GM19452 (cell line): Measurements from ENCODE around the gene IQGAP3.
"Not testable (repeated sequence)": the region's sequence is repeated elsewhere in the genome, so short reads cannot be mapped to it uniquely, and the experiment has no call there.

Experiments
- ATAC-seq: cut with Tn5 transposase; IDR thresholded peaks from one replicate; pipeline ENCODE4 v1.9.1; 2021; ENCODE audit not compliant: unreplicated experiment

IQGAP3 gene

GRCh38 chr1:156574039-156574633, 1.8 kb upstream of the IQGAP3 start:
- no peak for ATAC-seq

GRCh38 chr1:156572663-156573018, 276 bp upstream of the IQGAP3 start:
- ATAC-seq, result no peak

DNA sequence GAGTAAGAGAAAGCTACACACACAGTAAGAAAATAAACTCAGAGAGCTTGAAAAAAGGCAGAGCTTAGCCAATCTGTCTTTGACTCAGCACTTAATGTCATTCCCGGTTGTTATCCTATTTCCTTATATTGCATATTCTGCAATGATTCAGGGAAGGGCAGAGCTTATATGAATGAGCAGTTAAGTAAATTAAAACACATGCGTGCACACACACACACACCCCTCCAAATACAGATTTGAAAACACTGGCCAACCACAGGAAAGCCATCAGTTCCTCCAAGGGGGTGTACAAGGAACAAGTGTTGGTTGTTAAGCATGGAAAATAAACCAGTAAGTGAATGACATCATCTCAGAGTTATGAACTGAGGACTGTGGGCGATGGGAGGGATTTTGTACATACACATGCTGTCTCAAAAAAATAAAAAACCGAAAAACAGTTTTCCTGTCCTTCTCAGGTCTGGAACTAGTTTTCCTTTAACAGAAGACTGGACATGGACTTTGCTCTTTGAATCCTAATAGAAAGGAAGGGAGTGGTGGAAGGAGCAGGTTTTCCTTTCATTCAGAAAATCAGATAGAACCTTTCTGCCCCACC, 1.0 kb downstream of the IQGAP3 start:
- no peak for ATAC-seq

- ATAC-seq, result no peak
These were observed 5.9 kb downstream of the IQGAP3 start for GRCh38 chr1:156566436-156566835.

- no peak for ATAC-seq
These were observed 6.8 kb downstream of the IQGAP3 start for GRCh38 chr1:156565519-156565918.

DNA sequence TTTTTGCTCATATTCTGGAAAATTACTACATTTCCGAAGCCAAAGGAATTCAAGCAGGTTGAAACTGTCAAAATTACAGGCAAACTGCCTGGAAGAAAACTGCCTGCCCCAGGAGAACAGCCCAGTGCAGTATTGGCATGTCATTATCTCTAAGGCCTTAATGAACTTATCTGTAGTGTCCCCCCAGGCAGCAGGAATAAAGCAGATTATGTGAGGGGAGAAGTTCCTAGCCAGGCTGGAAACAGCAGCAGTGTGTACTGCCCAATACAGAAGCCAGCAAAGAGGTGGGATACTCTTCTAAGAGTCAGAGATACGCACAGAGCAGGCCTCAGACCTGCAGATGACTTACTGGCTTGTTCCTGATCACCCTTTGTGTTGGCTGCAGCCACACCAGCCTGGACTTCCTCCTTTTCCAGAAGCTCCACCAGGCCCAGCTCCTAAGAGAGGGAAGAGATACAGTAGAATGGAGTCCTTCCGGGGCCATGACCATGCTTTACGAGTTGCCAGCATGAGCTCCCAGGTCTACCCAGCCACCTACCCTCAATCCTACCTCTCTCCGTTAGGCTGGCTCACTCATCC, 11.7 kb downstream of the IQGAP3 start:
- no peak for ATAC-seq

DNA sequence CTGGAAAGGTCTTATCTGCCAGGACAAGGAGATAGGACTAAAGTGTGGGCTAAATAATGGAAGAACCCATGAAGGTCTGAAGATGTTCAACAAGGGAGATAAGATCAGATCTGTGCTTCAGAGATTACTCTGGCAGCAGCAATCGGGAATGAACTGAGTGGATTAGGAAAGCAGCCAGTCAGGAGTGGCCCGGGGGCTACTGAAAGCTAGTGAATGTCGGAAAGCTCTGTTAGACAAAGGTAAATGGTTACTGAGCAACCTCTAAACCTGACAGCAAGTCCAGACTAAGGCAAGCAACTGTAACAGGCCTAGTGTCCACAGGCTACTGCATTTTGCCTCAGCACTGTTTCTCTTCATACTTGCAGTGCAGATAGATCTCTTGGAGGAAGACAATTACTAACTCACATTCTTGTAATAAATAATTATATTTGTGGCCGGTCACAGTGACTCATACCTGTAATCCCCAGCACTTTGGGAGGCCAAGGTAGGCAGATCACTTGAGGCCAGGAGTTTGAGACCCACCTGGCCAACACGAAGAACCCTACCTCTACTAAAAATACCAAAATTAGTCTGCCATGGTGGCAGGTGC, 12.5 kb downstream of the IQGAP3 start:
- no peak for ATAC-seq

- ATAC-seq, result no peak
These were observed 13.1 kb downstream of the IQGAP3 start for GRCh38 chr1:156559086-156559796.

- no peak for ATAC-seq
These were observed 16.0 kb downstream of the IQGAP3 start for GRCh38 chr1:156556354-156556753.

GRCh38 chr1:156555715-156556114, 16.6 kb downstream of the IQGAP3 start:
- ATAC-seq, result no peak

DNA sequence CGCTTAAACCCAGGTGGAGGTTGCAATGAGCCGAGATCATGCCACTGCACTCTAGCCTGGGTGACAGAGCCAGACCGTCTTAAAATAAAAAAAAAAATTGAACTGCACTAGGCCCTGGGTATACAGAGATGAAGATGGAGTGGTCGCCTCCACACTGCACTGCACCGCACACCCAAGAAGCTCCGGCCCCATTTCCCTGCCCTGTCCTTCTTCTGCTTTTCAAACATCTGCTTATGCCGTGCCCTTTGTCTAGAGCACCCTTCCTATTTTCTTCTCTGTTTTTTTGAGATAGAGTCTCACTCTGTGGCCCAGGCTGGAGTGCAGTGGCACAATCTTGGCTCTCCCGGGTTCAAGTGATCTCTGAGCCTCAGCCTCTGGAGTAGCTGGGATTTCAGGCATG, 17.4 kb downstream of the IQGAP3 start:
- no peak for ATAC-seq

DNA sequence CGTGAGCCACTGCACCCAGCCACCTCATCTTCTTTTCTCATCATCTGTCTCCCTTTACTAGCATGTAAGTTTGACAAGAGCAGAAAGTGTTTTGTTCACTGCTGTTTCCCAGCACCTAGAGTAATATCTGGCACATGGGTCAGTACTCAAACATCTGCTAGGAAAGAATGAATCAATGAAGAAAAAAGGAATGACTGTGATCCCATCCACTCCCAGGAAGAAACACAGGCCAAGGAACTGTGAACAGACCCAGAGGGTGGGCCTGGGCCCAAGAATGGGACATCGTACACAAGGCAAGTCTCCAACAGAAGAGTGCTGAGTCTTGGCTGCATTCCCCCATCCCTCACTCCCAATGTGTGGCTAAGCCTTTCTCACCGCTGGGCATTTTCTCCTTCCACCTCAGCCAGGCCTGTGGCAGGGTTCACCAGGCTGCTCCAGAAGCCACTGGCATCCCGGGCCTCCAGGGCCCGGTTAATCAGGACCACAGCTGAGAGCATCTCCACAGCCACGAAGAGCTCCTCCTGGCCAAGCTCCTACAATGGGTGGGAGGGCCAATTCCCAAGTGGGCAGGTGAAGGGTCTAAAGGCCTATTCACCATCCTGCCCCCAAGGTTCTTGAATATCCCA, 18.4 kb downstream of the IQGAP3 start:
- no peak for ATAC-seq

- not testable (repeated sequence) for ATAC-seq
These were observed 19.4 kb downstream of the IQGAP3 start for GRCh38 chr1:156552937-156553336.

- ATAC-seq, result no peak
These were observed 19.8 kb downstream of the IQGAP3 start for GRCh38 chr1:156552518-156552917.

GRCh38 chr1:156551869-156552268, 20.5 kb downstream of the IQGAP3 start:
- no peak for ATAC-seq

DNA sequence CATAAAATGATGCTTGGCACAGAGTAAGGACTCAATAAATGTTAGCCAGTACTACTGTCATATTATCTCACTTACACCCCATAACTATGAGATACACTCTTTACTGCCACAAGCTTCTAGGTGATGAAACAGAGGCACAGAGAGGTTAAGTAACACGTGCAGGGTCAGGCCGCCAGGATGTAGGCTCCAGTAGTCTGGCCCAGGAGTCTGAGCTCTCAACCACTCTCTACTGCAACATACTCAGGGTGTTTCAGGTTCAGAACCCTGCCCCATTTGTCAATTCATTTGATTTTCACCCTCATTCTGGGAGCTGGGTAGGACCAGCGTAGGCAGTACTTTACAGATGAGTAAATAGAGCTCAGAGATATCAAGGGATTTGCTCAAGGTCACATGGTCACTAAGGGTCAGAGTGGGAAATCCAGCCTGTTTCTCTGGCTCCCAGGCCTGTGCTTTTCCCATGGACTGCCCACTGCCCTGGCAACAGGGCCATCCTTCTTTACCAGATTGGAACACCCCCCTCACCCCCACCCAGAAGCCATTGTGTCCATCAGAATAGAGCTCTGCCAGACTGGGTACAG, 21.2 kb downstream of the IQGAP3 start:
- no peak for ATAC-seq

- no peak for ATAC-seq
These were observed 22.0 kb downstream of the IQGAP3 start for GRCh38 chr1:156550346-156550745.

DNA sequence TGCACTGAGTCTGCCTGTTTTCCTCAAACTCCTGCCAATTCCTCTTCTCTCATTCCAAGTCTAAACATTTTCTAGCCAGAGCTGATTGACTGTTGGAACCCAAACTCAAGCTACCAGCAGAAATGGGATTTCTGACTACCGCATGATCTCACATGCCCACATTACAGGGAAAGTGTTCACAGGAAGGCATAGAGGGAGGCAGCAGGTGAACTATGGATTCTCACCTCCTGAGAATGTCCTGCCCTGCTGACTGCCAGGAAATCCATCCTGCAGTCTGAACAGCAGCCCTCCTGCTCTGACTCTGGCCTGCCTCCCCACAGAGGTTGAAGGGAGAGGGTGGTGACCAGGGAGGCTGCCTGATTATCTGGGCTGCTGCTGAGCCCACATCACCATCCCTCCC, 22.5 kb downstream of the IQGAP3 start:
- ATAC-seq, result no peak

DNA sequence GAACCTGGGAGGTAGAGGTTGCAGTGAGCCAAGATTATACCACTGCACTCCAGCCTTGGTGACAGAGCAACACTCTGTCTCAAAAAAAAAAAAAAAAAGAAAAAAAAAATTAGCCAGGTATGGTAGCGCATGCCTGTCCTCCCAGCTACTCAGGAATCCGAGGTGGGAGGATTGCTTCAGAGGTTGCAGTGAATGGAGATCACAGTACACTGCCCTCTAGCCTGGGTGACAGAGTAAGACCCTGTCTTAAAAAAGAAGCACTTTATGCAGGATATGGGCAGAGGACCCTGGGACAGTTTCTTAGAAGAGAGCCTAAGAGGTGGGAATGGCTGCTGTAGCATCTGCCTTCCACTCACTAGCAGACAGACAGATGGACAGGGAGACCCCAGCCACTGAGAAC, 23.0 kb downstream of the IQGAP3 start:
- no peak for ATAC-seq

GRCh38 chr1:156547982-156548381, 24.4 kb downstream of the IQGAP3 start:
- no peak for ATAC-seq

DNA sequence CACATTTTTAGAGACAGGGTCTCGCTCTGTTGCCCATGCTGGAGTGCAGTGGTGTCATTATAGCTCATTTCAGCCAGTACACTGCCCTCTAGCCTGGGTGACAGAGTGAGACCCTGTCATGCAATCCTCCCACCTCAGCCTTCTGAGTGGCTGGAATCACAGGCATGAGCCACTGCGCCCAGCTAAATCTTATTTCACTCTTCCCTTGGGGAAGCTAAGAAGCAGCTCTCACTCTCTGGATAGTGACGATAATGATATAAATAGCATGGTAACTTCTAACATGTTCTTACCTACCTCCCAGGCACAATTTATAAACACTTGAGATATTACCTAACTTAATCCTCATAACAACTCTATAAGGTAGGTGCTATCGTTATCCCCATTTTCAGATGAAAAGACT, 24.9 kb downstream of the IQGAP3 start:
- ATAC-seq, result no peak
